HUES6 (cell line): ENCODE data around the gene RND1.
A peak's percentile ranks its signal among the peaks of the same experiment; 100 is the strongest.
"Not testable (repeated sequence)": the region's sequence is repeated elsewhere in the genome, so short reads cannot be mapped to it uniquely, and the experiment has no call there.

Source experiments
- H3K27ac ChIP-seq: 2 replicates; pipeline ENCODE4 v1.7.0; 2013; ENCODE audit warnings: low read depth, mild to moderate bottlenecking, low read length, inconsistent platforms
- H3K27me3 ChIP-seq: 2 replicates; pipeline ENCODE4 v1.6.1; 2013; ENCODE audit warnings: low read length; ENCODE audit not compliant: control insufficient read depth, insufficient read depth
- H3K36me3 ChIP-seq: 2 replicates; pipeline ENCODE4 v1.6.1; 2013; ENCODE audit warnings: low read length; ENCODE audit not compliant: control insufficient read depth, insufficient read depth
- H3K4me1 ChIP-seq: 2 replicates; pipeline ENCODE4 v1.6.1; 2013; ENCODE audit warnings: low read length; ENCODE audit not compliant: control insufficient read depth, insufficient read depth
- H3K4me3 ChIP-seq: 2 replicates; pipeline ENCODE4 v1.5.1; 2013; ENCODE audit warnings: low read depth, low read length
- H3K9ac ChIP-seq: one replicate; pipeline ENCODE4 v1.6.1; 2013; ENCODE audit warnings: mild to moderate bottlenecking, low read length
- H3K9me3 ChIP-seq: 2 replicates; pipeline ENCODE4 v1.6.1; 2013; ENCODE audit warnings: low read depth, low read length; ENCODE audit not compliant: control insufficient read depth, insufficient read depth

RND1 gene

GRCh38 chr12:48866052-48866711, 512 bp upstream of the RND1 start:
- peak overlapping the region; percentile 82 for H3K4me3 ChIP-seq
- H3K9ac ChIP-seq = no peak overlapping the region
- H3K27me3 ChIP-seq = peaks cover 18% of the 10 kb centered on the region; the same call in 1 of the 2 replicates
- H3K4me1 ChIP-seq = peaks cover 33% of the 10 kb centered on the region
- H3K36me3 ChIP-seq = peaks cover 13% of the 10 kb centered on the region
- H3K27ac ChIP-seq = 0 out of 2 replicates have a peak overlapping the region, but pooled peaks have one; percentile 15
- no peaks in the 10 kb centered on the region for H3K9me3 ChIP-seq

- Histone ChIP-seq H3K36me3 (peaks cover 22% of the 10 kb centered on the region), H3K9me3 (no peaks in the 10 kb centered on the region), H3K9ac (no peak overlapping the region), H3K27me3 (peaks cover 18% of the 10 kb centered on the region; the same call in 1 of the 2 replicates), H3K4me1 (peaks cover 33% of the 10 kb centered on the region), H3K4me3 (no peak overlapping the region), H3K27ac (no peak overlapping the region)
These were observed 2.4 kb downstream of the RND1 start for GRCh38 chr12:48863291-48863690.

- no peak overlapping the region for H3K27ac ChIP-seq
- H3K36me3 ChIP-seq = peaks cover 27% of the 10 kb centered on the region
- no peaks in the 10 kb centered on the region for H3K9me3 ChIP-seq
- H3K4me1 ChIP-seq = peaks cover 33% of the 10 kb centered on the region
- peaks cover 18% of the 10 kb centered on the region; the same call in 1 of the 2 replicates for H3K27me3 ChIP-seq
- H3K9ac ChIP-seq = no peak overlapping the region
- no peak overlapping the region for H3K4me3 ChIP-seq
These were observed 2.9 kb downstream of the RND1 start for GRCh38 chr12:48862760-48863159.

- Histone ChIP-seq H3K27me3 (peaks cover 18% of the 10 kb centered on the region; the same call in 1 of the 2 replicates), H3K36me3 (peaks cover 33% of the 10 kb centered on the region), H3K9ac (no peak overlapping the region), H3K9me3 (no peaks in the 10 kb centered on the region), H3K4me3 (no peak overlapping the region), H3K27ac (no peak overlapping the region), H3K4me1 (peaks cover 31% of the 10 kb centered on the region)
These were observed 4.6 kb downstream of the RND1 start for GRCh38 chr12:48861111-48861510.

- H3K9ac ChIP-seq, H3K4me3 ChIP-seq, H3K9me3 ChIP-seq, H3K27ac ChIP-seq: not testable (repeated sequence)
- peaks cover 28% of the 10 kb centered on the region for H3K4me1 ChIP-seq
- H3K36me3 ChIP-seq = peaks cover 33% of the 10 kb centered on the region
- H3K27me3 ChIP-seq = peaks cover 15% of the 10 kb centered on the region; the same call in 1 of the 2 replicates
These were observed 5.4 kb downstream of the RND1 start for GRCh38 chr12:48860236-48860635.

- Histone ChIP-seq H3K9ac (no peak overlapping the region), H3K4me3 (no peak overlapping the region), H3K27me3 (peaks cover 9% of the 10 kb centered on the region; the same call in 1 of the 2 replicates), H3K36me3 (peaks cover 33% of the 10 kb centered on the region), H3K27ac (no peak overlapping the region), H3K9me3 (no peaks in the 10 kb centered on the region), H3K4me1 (peaks cover 22% of the 10 kb centered on the region)
These were observed 6.1 kb downstream of the RND1 start for GRCh38 chr12:48859607-48860006.

- Histone ChIP-seq H3K4me3 (no peak overlapping the region), H3K27ac (no peak overlapping the region), H3K36me3 (peaks cover 30% of the 10 kb centered on the region), H3K9ac (no peak overlapping the region), H3K4me1 (peaks cover 7% of the 10 kb centered on the region), H3K9me3 (no peaks in the 10 kb centered on the region), H3K27me3 (no peaks in the 10 kb centered on the region)
These were observed 7.6 kb downstream of the RND1 start for GRCh38 chr12:48858043-48858442.

GRCh38 chr12:48857278-48857994, 8.2 kb downstream of the RND1 start:
- Histone ChIP-seq H3K9me3 (no peaks in the 10 kb centered on the region), H3K36me3 (peaks cover 30% of the 10 kb centered on the region), H3K27me3 (no peaks in the 10 kb centered on the region), H3K4me3 (no peak overlapping the region), H3K4me1 (peaks cover 7% of the 10 kb centered on the region; the same call in 1 of the 2 replicates), H3K27ac (no peak overlapping the region), H3K9ac (no peak overlapping the region)

- Histone ChIP-seq H3K4me1 (peaks cover 8% of the 10 kb centered on the region; the same call in 1 of the 2 replicates), H3K9me3 (no peaks in the 10 kb centered on the region), H3K4me3 (no peak overlapping the region), H3K27me3 (no peaks in the 10 kb centered on the region), H3K27ac (no peak overlapping the region), H3K9ac (no peak overlapping the region), H3K36me3 (peaks cover 22% of the 10 kb centered on the region)
These were observed 9.3 kb downstream of the RND1 start for GRCh38 chr12:48856379-48856778.

GRCh38 chr12:48854932-48855331, 10.7 kb downstream of the RND1 start:
- H3K36me3 ChIP-seq = peaks cover 15% of the 10 kb centered on the region
- not testable (repeated sequence) for H3K9me3 ChIP-seq, H3K9ac ChIP-seq, H3K27me3 ChIP-seq, H3K27ac ChIP-seq, H3K4me3 ChIP-seq
- peaks cover 13% of the 10 kb centered on the region for H3K4me1 ChIP-seq

- H3K9me3 ChIP-seq = no peaks in the 10 kb centered on the region
- H3K9ac ChIP-seq = no peak overlapping the region
- H3K36me3 ChIP-seq = peaks cover 16% of the 10 kb centered on the region
- peaks cover 13% of the 10 kb centered on the region for H3K4me1 ChIP-seq
- H3K27me3 ChIP-seq = no peaks in the 10 kb centered on the region
- no peak overlapping the region for H3K27ac ChIP-seq
- no peak overlapping the region for H3K4me3 ChIP-seq
These were observed 11.2 kb downstream of the RND1 start for GRCh38 chr12:48854488-48854887.
